ENCODE measurements around the gene HERC2.
A peak's percentile ranks its signal among the peaks of the same experiment; 100 is the strongest.

Gene HERC2

GRCh38 chr15:28094732-28095521, 227.1 kb downstream of the HERC2 start:
- peaks cover 100% of the 10 kb centered on the region for H3K27me3 ChIP-seq
- H3K4me3 ChIP-seq (ENCODE audit: low read depth in 1 of 2, low read length in 1 of 2): peak overlapping the region; percentile 54 to 58

GRCh38 chr15:28093752-28094535, 228.0 kb downstream of the HERC2 start:
- H3K4me1 ChIP-seq (ENCODE audit: control insufficient read depth in 1 of 2, insufficient read depth in 1 of 2, low read depth in 1 of 2, low read length in 1 of 2): peaks cover 27 to 33% of the 10 kb centered on the region in 2 experiments
- H3K36me3 ChIP-seq: no peaks in the 10 kb centered on the region
- no peak overlapping the region for H3K27ac ChIP-seq
- H3K9me3 ChIP-seq: peaks cover 13% of the 10 kb centered on the region
- H3K4me3 ChIP-seq (ENCODE audit: low read depth in 1 of 2, low read length in 1 of 2): no peak overlapping the region
- no peak for TF ChIP-seq CTCF (IDR thresholded peaks at IDR 0.05)
- peaks cover 100% of the 10 kb centered on the region for H3K27me3 ChIP-seq

More at GRCh38 chr15:28094732-28095521, 227.1 kb downstream of the HERC2 start:
- TF ChIP-seq CTCF (IDR thresholded peaks at IDR 0.05): no peak
- H3K9me3 ChIP-seq: peaks cover 13% of the 10 kb centered on the region
- peaks cover 32 to 42% of the 10 kb centered on the region in 2 experiments for H3K4me1 ChIP-seq (ENCODE audit: control insufficient read depth in 1 of 2, insufficient read depth in 1 of 2, low read depth in 1 of 2, low read length in 1 of 2)
- H3K36me3 ChIP-seq: no peaks in the 10 kb centered on the region
- no peak overlapping the region for H3K27ac ChIP-seq

- H3K27me3 ChIP-seq: peaks cover 96% of the 10 kb centered on the region
- peaks cover 15 to 20% of the 10 kb centered on the region in 2 experiments for H3K4me1 ChIP-seq (ENCODE audit: control insufficient read depth in 1 of 2, insufficient read depth in 1 of 2, low read depth in 1 of 2, low read length in 1 of 2)
- no peak overlapping the region for H3K27ac ChIP-seq
- no peak for TF ChIP-seq CTCF (IDR thresholded peaks at IDR 0.05)
- peaks cover 13% of the 10 kb centered on the region for H3K9me3 ChIP-seq
- no peaks in the 10 kb centered on the region for H3K36me3 ChIP-seq
- no peak overlapping the region for H3K4me3 ChIP-seq (ENCODE audit: low read depth in 1 of 2, low read length in 1 of 2)
Measured at GRCh38 chr15:28091313-28091712, 230.7 kb downstream of the HERC2 start.

- peaks cover 73% of the 10 kb centered on the region for H3K27me3 ChIP-seq
- no peak overlapping the region for H3K27ac ChIP-seq
- TF ChIP-seq CTCF (IDR thresholded peaks at IDR 0.05): no peak
- H3K4me1 ChIP-seq (ENCODE audit: control insufficient read depth in 1 of 2, insufficient read depth in 1 of 2, low read depth in 1 of 2, low read length in 1 of 2): no peaks in the 10 kb centered on the region
- no peaks in the 10 kb centered on the region for H3K36me3 ChIP-seq
- H3K9me3 ChIP-seq: peaks cover 5% of the 10 kb centered on the region
- no peak overlapping the region for H3K4me3 ChIP-seq (ENCODE audit: low read depth in 1 of 2, low read length in 1 of 2)
Measured at GRCh38 chr15:28086175-28086703, 235.7 kb downstream of the HERC2 start.

GRCh38 chr15:28085489-28086174, 236.3 kb downstream of the HERC2 start:
- Histone ChIP-seq H3K9me3 (no peaks in the 10 kb centered on the region), H3K27me3 (peaks cover 67% of the 10 kb centered on the region), H3K27ac (no peak overlapping the region), H3K4me3 (ENCODE audit: low read depth in 1 of 2, low read length in 1 of 2) (no peak overlapping the region), H3K4me1 (ENCODE audit: control insufficient read depth in 1 of 2, insufficient read depth in 1 of 2, low read depth in 1 of 2, low read length in 1 of 2) (no peaks in the 10 kb centered on the region), H3K36me3 (no peaks in the 10 kb centered on the region)
- TF ChIP-seq CTCF (IDR thresholded peaks at IDR 0.05): no peak

Measured in neutrophil (primary cell).